Glomerular visceral epithelial cell (primary cell): ENCODE measurements around the gene ALPK1.
"Not testable (repeated sequence)": the region's sequence is repeated elsewhere in the genome, so short reads cannot be mapped to it uniquely, and the experiment has no call there.

ENCODE experiments used
- DNase-seq: peaks from one replicate; pipeline ENCODE4 v3.0.0-alpha.2; 2016; ENCODE audit errors: extremely low spot score

The ALPK1 gene

GRCh38 chr4:112284662-112285411 lies 12.3 kb upstream of the ALPK1 start:
- peak; percentile 47 for DNase-seq

- DNase-seq = no peak
Observed at GRCh38 chr4:112287258-112287989, 9.7 kb upstream of the ALPK1 start.

GRCh38 chr4:112288455-112288854 lies 8.7 kb upstream of the ALPK1 start:
- no peak for DNase-seq

- DNase-seq = no peak
Observed at GRCh38 chr4:112289407-112290253, 7.5 kb upstream of the ALPK1 start.

- DNase-seq = no peak
Observed at GRCh38 chr4:112290341-112290740, 6.8 kb upstream of the ALPK1 start.

GRCh38 chr4:112299721-112300120 lies 2.6 kb downstream of the ALPK1 start:
- DNase-seq = no peak

- DNase-seq = no peak
Observed at GRCh38 chr4:112302320-112303274, 5.4 kb downstream of the ALPK1 start.

GRCh38 chr4:112305477-112305876 lies 8.3 kb downstream of the ALPK1 start:
- not testable (repeated sequence) for DNase-seq

- DNase-seq = not testable (repeated sequence)
Observed at GRCh38 chr4:112309263-112309791, 12.2 kb downstream of the ALPK1 start.

- no peak for DNase-seq
Observed at GRCh38 chr4:112311516-112311915, 14.3 kb downstream of the ALPK1 start.

- DNase-seq = no peak
Observed at GRCh38 chr4:112312610-112313239, 15.6 kb downstream of the ALPK1 start.

GRCh38 chr4:112315446-112315845 lies 18.3 kb downstream of the ALPK1 start:
- no peak for DNase-seq

- no peak for DNase-seq
Observed at GRCh38 chr4:112316360-112316759, 19.2 kb downstream of the ALPK1 start.

GRCh38 chr4:112318239-112319142 lies 21.3 kb downstream of the ALPK1 start:
- DNase-seq = no peak

GRCh38 chr4:112321776-112322684 lies 24.9 kb downstream of the ALPK1 start:
- DNase-seq = peak; percentile 70

GRCh38 chr4:112322866-112323265 lies 25.7 kb downstream of the ALPK1 start:
- no peak for DNase-seq

- DNase-seq = no peak
Observed at GRCh38 chr4:112325530-112325929, 28.4 kb downstream of the ALPK1 start.
